SHP77 (cell line): ENCODE measurements around the gene UBN2.
A peak's percentile ranks its signal among the peaks of the same experiment; 100 is the strongest.
"Not testable (repeated sequence)": the region's sequence is repeated elsewhere in the genome, so short reads cannot be mapped to it uniquely, and the experiment has no call there.

Experiments used
- DNase-seq, 2 experiments: peaks; one replicate each; lab custom pipeline; 2025; lab: John Stamatoyannopoulos, UW

The UBN2 gene

GRCh38 chr7:139230774-139231512, at the start of gene UBN2:
Gene UBN2 (plus strand): TSS chr7:139231237. CDS start chr7:139231485, 248 bp downstream.
- DNase-seq: peak; percentile 94 to 95

- no peak for DNase-seq
Observed at GRCh38 chr7:139181404-139181803, 49.6 kb upstream of the UBN2 start.

- no peak for DNase-seq
Observed at GRCh38 chr7:139182363-139182762, 48.7 kb upstream of the UBN2 start.

GRCh38 chr7:139183251-139183650, 47.8 kb upstream of the UBN2 start:
- DNase-seq: no peak

GRCh38 chr7:139183878-139184338, 47.1 kb upstream of the UBN2 start:
- no peak for DNase-seq

- DNase-seq: no peak
Observed at GRCh38 chr7:139186146-139186545, 44.9 kb upstream of the UBN2 start.

- DNase-seq: no peak
Observed at GRCh38 chr7:139189357-139189756, 41.7 kb upstream of the UBN2 start.

GRCh38 chr7:139192014-139192706, 38.9 kb upstream of the UBN2 start:
- DNase-seq: no peak

GRCh38 chr7:139200382-139200781, 30.7 kb upstream of the UBN2 start:
- no peak for DNase-seq

GRCh38 chr7:139203992-139204391, 27.0 kb upstream of the UBN2 start:
- DNase-seq: no peak

GRCh38 chr7:139205843-139206242, 25.2 kb upstream of the UBN2 start:
- DNase-seq: no peak

GRCh38 chr7:139212133-139212532, 18.9 kb upstream of the UBN2 start:
- no peak for DNase-seq

- DNase-seq: not testable (repeated sequence)
Observed at GRCh38 chr7:139213489-139213888, 17.5 kb upstream of the UBN2 start.

- no peak for DNase-seq
Observed at GRCh38 chr7:139218173-139218572, 12.9 kb upstream of the UBN2 start.

GRCh38 chr7:139224219-139224618, 6.8 kb upstream of the UBN2 start:
- no peak for DNase-seq

- not testable (repeated sequence) for DNase-seq
Observed at GRCh38 chr7:139224836-139225235, 6.2 kb upstream of the UBN2 start.

- not testable (repeated sequence) for DNase-seq
Observed at GRCh38 chr7:139225286-139226157, 5.5 kb upstream of the UBN2 start.

- DNase-seq: not testable (repeated sequence)
Observed at GRCh38 chr7:139226158-139226515, 4.9 kb upstream of the UBN2 start.

- DNase-seq: not testable (repeated sequence)
Observed at GRCh38 chr7:139226988-139227488, 4.0 kb upstream of the UBN2 start.

GRCh38 chr7:139230023-139230422, 1.0 kb upstream of the UBN2 start:
- DNase-seq: no peak

GRCh38 chr7:139230484-139230773, 608 bp upstream of the UBN2 start:
- DNase-seq: no peak
